Caco-2 (cell line): Measurements from ENCODE around the gene KIF13A. TPM values are rescaled to one million over a fixed set of nuclear protein-coding genes. Genes with fewer than 3 reads are reported as not detected.

ENCODE experiments used
- BruUV-seq: library from RNA; stranded (reverse); fragments of 400-500 nt; replicated peaks from 2 replicates; lab custom pipeline; 2021; lab: Mats Ljungman, UMichigan
- CTCF ChIA-PET: fragments of 300-600 bp; sonication (Branson Sonifier 250); formaldehyde crosslinking; loops from one replicate; lab custom pipeline; 2022; ENCODE audit warnings: antibody characterized with exemption; lab: Charles Lee
- POLR2A ChIA-PET: fragments of 300-600 bp; sonication (Branson Sonifier 250); formaldehyde crosslinking; loops from one replicate; lab custom pipeline; 2022; ENCODE audit warnings: antibody characterized with exemption; lab: Charles Lee
- DNase-seq, 2 experiments: peaks; one replicate each; pipeline versions ENCODE4 v3.0.0 to v3.0.0-alpha.2; 2020 to 2022
- H3K27me3 ChIP-seq: replicated peaks from 2 replicates; pipeline ENCODE4 v1.6.0; 2011; ENCODE audit warnings: low read length; ENCODE audit not compliant: control insufficient read depth, insufficient read depth
- H3K36me3 ChIP-seq: 2 replicates; pipeline ENCODE4 v1.5.1; 2011; ENCODE audit warnings: low read length; ENCODE audit not compliant: control insufficient read depth, insufficient read depth
- H3K4me1 ChIP-seq: fragments of 250-450 bp; sonication (Bioruptor Pico); 2 replicates; pipeline ENCODE4 v1.5.1; 2020; ENCODE audit warnings: mild to moderate bottlenecking
- H3K4me3 ChIP-seq: 2 replicates; pipeline ENCODE4 v1.5.1; 2011; ENCODE audit warnings: low read depth, mild to moderate bottlenecking, control low read depth, low read length
- H3K9me3 ChIP-seq: fragments of 250-450 bp; sonication (Bioruptor Pico); 2 replicates; pipeline ENCODE4 v1.5.1; 2020; ENCODE audit warnings: mild to moderate bottlenecking, moderate library complexity
- H3K27ac Mint-ChIP-seq: one replicate; pipeline ENCODE4 v1.8.0; 2022; ENCODE audit warnings: mixed read lengths; ENCODE audit not compliant: unreplicated experiment
- H3K27me3 Mint-ChIP-seq: one replicate; pipeline ENCODE4 v1.8.0; 2022; ENCODE audit warnings: mixed read lengths; ENCODE audit not compliant: insufficient read depth, unreplicated experiment
- H3K36me3 Mint-ChIP-seq: one replicate; pipeline ENCODE4 v1.8.0; 2022; ENCODE audit warnings: mild to moderate bottlenecking, mixed read lengths; ENCODE audit not compliant: insufficient read depth, unreplicated experiment
- H3K4me1 Mint-ChIP-seq: one replicate; pipeline ENCODE4 v1.8.0; 2022; ENCODE audit warnings: low read depth, mixed read lengths; ENCODE audit not compliant: unreplicated experiment
- H3K4me3 Mint-ChIP-seq: one replicate; pipeline ENCODE4 v1.8.0; 2022; ENCODE audit warnings: mild to moderate bottlenecking, moderate library complexity, mixed read lengths; ENCODE audit not compliant: unreplicated experiment
- H3K9me3 Mint-ChIP-seq: one replicate; pipeline ENCODE4 v1.8.0; 2022; ENCODE audit warnings: mixed read lengths; ENCODE audit not compliant: unreplicated experiment
- intact Hi-C: fragments of 100-400 bp; cut with micrococcal nuclease; formaldehyde crosslinking; loops from one replicate; pipeline ENCODE4 v1.10.0; 2022; ENCODE audit not compliant: unreplicated experiment
- total RNA-seq: library from RNA; stranded (reverse); gene quantifications from 2 replicates; pipeline ENCODE4 v1.2.3, GENCODE V29; 2022
- TF ChIP-seq, protein P1 (sequence below), 2 experiments: fragments of 200-600 bp in 1 of 2; IDR thresholded peaks; 1 replicate in 1 of 2; 2 replicates in 1 of 2; pipeline versions ENCODE4 v1.5.1 to v1.8.0; 2011 to 2022; ENCODE audit warnings: antibody characterized with exemption in 1 of 2, control low read depth in 1 of 2, inconsistent platforms in 1 of 2, low read depth in 1 of 2, low read length in 1 of 2, mild to moderate bottlenecking in 1 of 2, moderate library complexity in 1 of 2; ENCODE audit not compliant: insufficient read depth in 1 of 2, severe bottlenecking in 1 of 2, unreplicated experiment in 1 of 2

KIF13A gene
- total RNA-seq, 1 experiment from 2014 or later: 13.8 TPM

DNA sequence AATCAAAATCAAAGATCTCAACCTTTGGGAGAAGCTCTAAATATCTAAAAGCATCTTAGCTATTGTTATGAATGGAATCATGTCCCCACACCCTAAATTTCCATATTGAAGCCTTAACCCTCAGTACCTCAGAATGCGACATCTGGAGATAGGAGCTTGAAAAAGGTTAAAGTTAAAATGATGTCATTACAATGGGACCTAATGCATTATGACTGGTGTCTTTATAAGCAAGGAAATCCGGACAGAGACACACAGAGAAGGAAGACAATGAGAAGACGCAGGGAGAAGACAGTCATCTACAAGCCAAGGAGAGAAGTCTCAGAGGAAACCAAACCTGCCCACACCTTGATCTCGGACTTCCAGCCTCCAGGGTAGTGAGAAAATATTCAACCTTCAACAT lies 46.1 kb downstream of the KIF13A start:
- POLR2A ChIA-PET: no interaction called here
- intact Hi-C loops: no loop called here
- CTCF ChIA-PET: no interaction called here
- TF ChIP-seq, protein P1, sequence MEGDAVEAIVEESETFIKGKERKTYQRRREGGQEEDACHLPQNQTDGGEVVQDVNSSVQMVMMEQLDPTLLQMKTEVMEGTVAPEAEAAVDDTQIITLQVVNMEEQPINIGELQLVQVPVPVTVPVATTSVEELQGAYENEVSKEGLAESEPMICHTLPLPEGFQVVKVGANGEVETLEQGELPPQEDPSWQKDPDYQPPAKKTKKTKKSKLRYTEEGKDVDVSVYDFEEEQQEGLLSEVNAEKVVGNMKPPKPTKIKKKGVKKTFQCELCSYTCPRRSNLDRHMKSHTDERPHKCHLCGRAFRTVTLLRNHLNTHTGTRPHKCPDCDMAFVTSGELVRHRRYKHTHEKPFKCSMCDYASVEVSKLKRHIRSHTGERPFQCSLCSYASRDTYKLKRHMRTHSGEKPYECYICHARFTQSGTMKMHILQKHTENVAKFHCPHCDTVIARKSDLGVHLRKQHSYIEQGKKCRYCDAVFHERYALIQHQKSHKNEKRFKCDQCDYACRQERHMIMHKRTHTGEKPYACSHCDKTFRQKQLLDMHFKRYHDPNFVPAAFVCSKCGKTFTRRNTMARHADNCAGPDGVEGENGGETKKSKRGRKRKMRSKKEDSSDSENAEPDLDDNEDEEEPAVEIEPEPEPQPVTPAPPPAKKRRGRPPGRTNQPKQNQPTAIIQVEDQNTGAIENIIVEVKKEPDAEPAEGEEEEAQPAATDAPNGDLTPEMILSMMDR (IDR thresholded peaks at IDR 0.05; ENCODE audit: insufficient read depth in 1 of 2, low read depth in 1 of 2, low read length in 1 of 2, severe bottlenecking in 1 of 2, unreplicated experiment in 1 of 2): no peak
- Mint-ChIP-seq H3K9me3 (peaks cover 13% of the 10 kb centered on the region), H3K36me3 (no peaks in the 10 kb centered on the region), H3K4me1 (no peaks in the 10 kb centered on the region), H3K27ac (no peak overlapping the region), H3K4me3 (no peak overlapping the region), H3K27me3 (no peaks in the 10 kb centered on the region)
- no peaks in the 10 kb centered on the region for H3K36me3 ChIP-seq
- no peaks in the 10 kb centered on the region for H3K9me3 ChIP-seq
- no peaks in the 10 kb centered on the region for H3K4me1 ChIP-seq
- H3K27me3 ChIP-seq: no peaks in the 10 kb centered on the region
- DNase-seq: no peak
- no peak overlapping the region for H3K4me3 ChIP-seq
- BruUV-seq: no TSS peak

DNA sequence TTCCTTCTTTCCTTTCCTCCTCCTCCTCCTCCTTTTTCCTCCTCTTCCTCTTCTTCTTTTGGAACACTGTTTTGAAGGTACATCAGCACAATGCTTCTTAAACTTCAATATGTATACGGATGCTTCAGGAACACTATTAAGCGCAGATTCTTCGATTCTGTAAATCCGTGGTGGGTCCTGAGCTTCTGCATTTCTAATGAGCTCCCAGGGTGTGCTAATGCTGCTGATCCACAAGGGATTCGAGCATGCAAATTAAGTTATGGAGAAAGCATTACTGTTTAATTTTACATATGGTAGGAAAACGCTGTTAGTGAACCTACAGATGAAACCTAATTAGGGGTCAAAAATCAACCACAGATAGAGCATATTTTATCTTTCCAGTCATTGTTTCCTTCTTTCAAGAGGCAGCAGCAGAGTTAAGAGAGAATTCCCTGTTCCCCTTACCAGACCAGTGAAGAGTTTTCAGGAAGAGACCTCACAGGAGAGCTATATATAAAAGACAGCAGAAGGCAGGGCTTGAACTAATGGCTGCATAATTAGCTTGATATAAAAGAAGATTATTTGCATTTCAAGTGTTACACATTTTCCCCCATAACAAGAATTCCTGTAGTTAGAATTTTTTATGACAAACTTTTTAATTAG lies 47.2 kb downstream of the KIF13A start:
- Histone ChIP-seq H3K36me3 (no peaks in the 10 kb centered on the region), H3K27me3 (no peaks in the 10 kb centered on the region), H3K4me1 (no peaks in the 10 kb centered on the region), H3K4me3 (no peak overlapping the region), H3K9me3 (no peaks in the 10 kb centered on the region)
- Mint-ChIP-seq H3K4me1 (no peaks in the 10 kb centered on the region), H3K27ac (no peak overlapping the region), H3K27me3 (no peaks in the 10 kb centered on the region), H3K36me3 (no peaks in the 10 kb centered on the region), H3K4me3 (no peak overlapping the region), H3K9me3 (peaks cover 13% of the 10 kb centered on the region)
- ChIA-PET CTCF (no interaction called here), POLR2A (no interaction called here)
- intact Hi-C loops: no loop called here
- DNase-seq: no peak
- TF ChIP-seq, protein P1 (IDR thresholded peaks at IDR 0.05; ENCODE audit: insufficient read depth in 1 of 2, low read depth in 1 of 2, low read length in 1 of 2, severe bottlenecking in 1 of 2, unreplicated experiment in 1 of 2): no peak
- BruUV-seq: no TSS peak

DNA sequence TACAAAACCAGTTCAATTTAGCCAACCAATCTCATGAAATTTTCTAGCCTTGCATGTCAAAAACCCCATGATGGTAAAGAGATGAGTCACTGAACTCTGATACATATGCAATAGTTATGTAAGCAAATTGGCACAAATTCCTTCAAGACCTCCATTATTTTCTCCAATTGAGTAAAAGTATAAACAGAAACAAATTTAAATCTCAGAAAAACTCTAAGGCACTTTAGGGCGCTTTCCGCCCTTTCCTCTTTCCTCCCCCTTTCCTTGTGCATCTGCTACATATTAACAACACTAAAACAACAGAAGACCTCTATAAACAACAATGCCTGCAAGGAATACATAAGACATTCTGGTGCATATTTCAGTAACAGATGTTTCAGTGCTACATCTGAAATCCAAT lies 48.5 kb downstream of the KIF13A start:
- H3K27me3 Mint-ChIP-seq: no peaks in the 10 kb centered on the region
- BruUV-seq: no TSS peak
- H3K9me3 ChIP-seq: no peaks in the 10 kb centered on the region
- H3K4me1 Mint-ChIP-seq: no peaks in the 10 kb centered on the region
- H3K36me3 Mint-ChIP-seq: no peaks in the 10 kb centered on the region
- H3K4me1 ChIP-seq: no peaks in the 10 kb centered on the region
- H3K4me3 Mint-ChIP-seq: no peak overlapping the region
- intact Hi-C loops: no loop called here
- no peak overlapping the region for H3K4me3 ChIP-seq
- H3K36me3 ChIP-seq: no peaks in the 10 kb centered on the region
- TF ChIP-seq, protein P1 (IDR thresholded peaks at IDR 0.05; ENCODE audit: insufficient read depth in 1 of 2, low read depth in 1 of 2, low read length in 1 of 2, severe bottlenecking in 1 of 2, unreplicated experiment in 1 of 2): no peak
- peaks cover 13% of the 10 kb centered on the region for H3K9me3 Mint-ChIP-seq
- ChIA-PET CTCF (no interaction called here), POLR2A (no interaction called here)
- no peak for DNase-seq
- H3K27ac Mint-ChIP-seq: no peak overlapping the region
- no peaks in the 10 kb centered on the region for H3K27me3 ChIP-seq
